BLaER1 treated with 17β-estradiol and CSF1 and Interleukin-3, amounts not matched to agents 10 nM and 100 nM (cell line): ENCODE data around the gene MYO1A.

Experiments used
- H3K27ac ChIP-seq, 11 experiments: shearing (Covaris generic); formaldehyde crosslinking; 2 replicates each; pipeline ENCODE4 v1.8.1; 2022
- H3K27me3 ChIP-seq, 11 experiments: shearing (Covaris generic); formaldehyde crosslinking; 2 replicates each; pipeline ENCODE4 v1.8.1; 2022
- H3K36me3 ChIP-seq, 11 experiments: shearing (Covaris generic); formaldehyde crosslinking; 2 replicates each; pipeline ENCODE4 v1.8.1; 2022
- H3K4me1 ChIP-seq, 10 experiments: shearing (Covaris generic); formaldehyde crosslinking; 2 replicates each; pipeline ENCODE4 v1.8.1; 2022
- H3K4me2 ChIP-seq, 11 experiments: shearing (Covaris generic); formaldehyde crosslinking; 2 replicates each; pipeline ENCODE4 v1.8.1; 2022
- H3K4me3 ChIP-seq, 10 experiments: shearing (Covaris generic); formaldehyde crosslinking; 2 replicates each; pipeline ENCODE4 v1.8.1; 2022
- H3K9ac ChIP-seq, 11 experiments: shearing (Covaris generic); formaldehyde crosslinking; 2 replicates each; pipeline ENCODE4 v1.8.1; 2022
- H3K9me3 ChIP-seq, 11 experiments: shearing (Covaris generic); formaldehyde crosslinking; replicated peaks in 1 of 11; 2 replicates each; pipeline ENCODE4 v1.8.1; 2022
- H4K20me1 ChIP-seq, 11 experiments: shearing (Covaris generic); formaldehyde crosslinking; 2 replicates each; pipeline ENCODE4 v1.8.1; 2022
- Cebpa-rat ChIP-seq, 11 experiments: shearing (Covaris generic); IDR thresholded peaks; 2 replicates each; pipeline ENCODE4 v1.8.1; 2022

MYO1A gene

GRCh38 chr12:57047981-57048380, 1.9 kb downstream of the MYO1A start:
- Histone ChIP-seq H3K36me3 (no peaks in the 10 kb centered on the region), H3K4me3 (peak overlapping the region in 3 of 10 experiments; percentile 22 to 32 (median 31); a peak in 5 of 20 replicates), H3K4me1 (peaks cover 9 to 57% (median 40%) of the 10 kb centered on the region in 10 experiments; a peak in 18 of 20 replicates), H3K27me3 (no peaks in the 10 kb centered on the region), H4K20me1 (no peaks in the 10 kb centered on the region; a peak in 1 of 22 replicates), H3K9me3 (no peaks in the 10 kb centered on the region), H3K9ac (peak overlapping the region in 4 of 11 experiments; percentile 32 to 65 (median 48); a peak in 6 of 22 replicates), H3K4me2 (peak overlapping the region; percentile 15 to 95 (median 89); a peak in 19 of 22 replicates), H3K27ac (peak overlapping the region in 10 of 11 experiments; percentile 15 to 81 (median 52); a peak in 17 of 22 replicates)
- no peak for TF ChIP-seq Cebpa-rat (IDR thresholded peaks at IDR 0.05)

- H3K4me2 ChIP-seq, result peak overlapping the region; percentile 15 to 95 (median 89); a peak in 20 of 22 replicates
- no peaks in the 10 kb centered on the region for H3K9me3 ChIP-seq
- peak overlapping the region in 10 of 11 experiments; percentile 15 to 81 (median 54); a peak in 17 of 22 replicates for H3K27ac ChIP-seq
- no peaks in the 10 kb centered on the region for H3K27me3 ChIP-seq
- no peaks in the 10 kb centered on the region for H3K36me3 ChIP-seq
- H4K20me1 ChIP-seq, result no peaks in the 10 kb centered on the region; a peak in 1 of 22 replicates
- TF ChIP-seq Cebpa-rat (IDR thresholded peaks at IDR 0.05), result peak in 9 of 11 experiments; percentile 30 to 65 (median 41); a peak in 6 of 22 replicates
- H3K9ac ChIP-seq, result peak overlapping the region in 5 of 11 experiments; percentile 32 to 65 (median 41); a peak in 8 of 22 replicates
- peaks cover 9 to 57% (median 40%) of the 10 kb centered on the region in 10 experiments; a peak in 18 of 20 replicates for H3K4me1 ChIP-seq
- H3K4me3 ChIP-seq, result peak overlapping the region in 3 of 10 experiments; percentile 22 to 32 (median 31); a peak in 5 of 20 replicates
Observed at GRCh38 chr12:57046947-57047890, 2.7 kb downstream of the MYO1A start.

- Histone ChIP-seq H3K27me3 (no peaks in the 10 kb centered on the region), H3K4me3 (peak overlapping the region in 1 of 10 experiments; percentile 17; a peak in 1 of 20 replicates)
Observed at GRCh38 chr12:57046086-57046791, 3.7 kb downstream of the MYO1A start.

GRCh38 chr12:57044889-57045288, 5.0 kb downstream of the MYO1A start:
- Histone ChIP-seq H3K36me3 (no peaks in the 10 kb centered on the region), H3K27ac (no peak overlapping the region), H3K4me1 (peaks cover 9 to 61% (median 43%) of the 10 kb centered on the region in 10 experiments; a peak in 18 of 20 replicates), H3K4me2 (no peak overlapping the region), H3K27me3 (no peaks in the 10 kb centered on the region), H4K20me1 (no peaks in the 10 kb centered on the region; a peak in 1 of 22 replicates), H3K4me3 (no peak overlapping the region), H3K9me3 (no peaks in the 10 kb centered on the region), H3K9ac (no peak overlapping the region)
- no peak for TF ChIP-seq Cebpa-rat (IDR thresholded peaks at IDR 0.05)

More at GRCh38 chr12:57046086-57046791, 3.7 kb downstream of the MYO1A start:
- no peaks in the 10 kb centered on the region; a peak in 1 of 22 replicates for H4K20me1 ChIP-seq
- no peaks in the 10 kb centered on the region for H3K36me3 ChIP-seq
- no peak for TF ChIP-seq Cebpa-rat (IDR thresholded peaks at IDR 0.05)
- peaks cover 9 to 60% (median 40%) of the 10 kb centered on the region in 10 experiments; a peak in 18 of 20 replicates for H3K4me1 ChIP-seq
- H3K27ac ChIP-seq, result peak overlapping the region in 7 of 11 experiments; percentile 28 to 81 (median 70); a peak in 12 of 22 replicates
- peak overlapping the region in 4 of 11 experiments; percentile 1 to 65 (median 45); a peak in 3 of 22 replicates for H3K9ac ChIP-seq
- H3K9me3 ChIP-seq, result no peaks in the 10 kb centered on the region
- peak overlapping the region in 8 of 11 experiments; percentile 57 to 95 (median 92); a peak in 15 of 22 replicates for H3K4me2 ChIP-seq

- H3K9me3 ChIP-seq, result no peaks in the 10 kb centered on the region
- H3K4me3 ChIP-seq, result no peak overlapping the region
- no peaks in the 10 kb centered on the region; a peak in 1 of 22 replicates for H4K20me1 ChIP-seq
- H3K27me3 ChIP-seq, result no peaks in the 10 kb centered on the region
- no peak overlapping the region for H3K9ac ChIP-seq
- peaks cover 9 to 59% (median 41%) of the 10 kb centered on the region in 10 experiments; a peak in 18 of 20 replicates for H3K4me1 ChIP-seq
- no peak overlapping the region for H3K27ac ChIP-seq
- no peak overlapping the region for H3K4me2 ChIP-seq
- no peak for TF ChIP-seq Cebpa-rat (IDR thresholded peaks at IDR 0.05)
- no peaks in the 10 kb centered on the region for H3K36me3 ChIP-seq
Observed at GRCh38 chr12:57044468-57044867, 5.5 kb downstream of the MYO1A start.

GRCh38 chr12:57042695-57043094, 7.2 kb downstream of the MYO1A start:
- no peaks in the 10 kb centered on the region for H3K36me3 ChIP-seq
- no peaks in the 10 kb centered on the region for H3K27me3 ChIP-seq

GRCh38 chr12:57040750-57041149, 9.2 kb downstream of the MYO1A start:
- H4K20me1 ChIP-seq, result no peaks in the 10 kb centered on the region
- H3K4me2 ChIP-seq, result peak overlapping the region in 3 of 11 experiments; percentile 13 to 55 (median 36); a peak in 5 of 22 replicates
- no peak overlapping the region for H3K4me3 ChIP-seq
- H3K4me1 ChIP-seq, result peaks cover 0 to 30% (median 5%) of the 10 kb centered on the region in 10 experiments; a peak in 10 of 20 replicates
- no peaks in the 10 kb centered on the region for H3K27me3 ChIP-seq
- no peak for TF ChIP-seq Cebpa-rat (IDR thresholded peaks at IDR 0.05)
- H3K36me3 ChIP-seq, result no peaks in the 10 kb centered on the region
- no peak overlapping the region for H3K9ac ChIP-seq
- H3K27ac ChIP-seq, result no peak overlapping the region
- no peaks in the 10 kb centered on the region for H3K9me3 ChIP-seq

More at GRCh38 chr12:57042695-57043094, 7.2 kb downstream of the MYO1A start:
- Histone ChIP-seq H3K4me1 (peaks cover 8 to 49% (median 24%) of the 10 kb centered on the region in 10 experiments; a peak in 18 of 20 replicates), H3K4me2 (no peak overlapping the region), H3K4me3 (no peak overlapping the region), H3K27ac (no peak overlapping the region), H3K9ac (no peak overlapping the region), H4K20me1 (no peaks in the 10 kb centered on the region; a peak in 1 of 22 replicates), H3K9me3 (no peaks in the 10 kb centered on the region)
- no peak for TF ChIP-seq Cebpa-rat (IDR thresholded peaks at IDR 0.05)

GRCh38 chr12:57040211-57040610, 9.7 kb downstream of the MYO1A start:
- Histone ChIP-seq H3K9me3 (no peaks in the 10 kb centered on the region), H3K4me2 (peak overlapping the region in 3 of 11 experiments; percentile 13 to 55 (median 36); a peak in 2 of 22 replicates), H3K27me3 (no peaks in the 10 kb centered on the region), H3K27ac (no peak overlapping the region), H3K36me3 (no peaks in the 10 kb centered on the region), H3K4me1 (peaks cover 0 to 24% (median 4%) of the 10 kb centered on the region in 10 experiments; a peak in 9 of 20 replicates), H4K20me1 (no peaks in the 10 kb centered on the region), H3K4me3 (no peak overlapping the region), H3K9ac (no peak overlapping the region)
- no peak for TF ChIP-seq Cebpa-rat (IDR thresholded peaks at IDR 0.05)
